Parathyroid adenoma (tissue), 2 donors: ENCODE results near the gene PEX26.

Experiments used
- H2AFZ ChIP-seq: fragments of 300-600 bp; sonication (generic); one replicate; pipeline ENCODE4 v1.7.0; 2017; ENCODE audit warnings: antibody characterized with exemption, mild to moderate bottlenecking
- H3K27ac ChIP-seq: fragments of 300-600 bp; sonication (generic); one replicate; pipeline ENCODE4 v1.7.0; 2017
- H3K27me3 ChIP-seq: fragments of 300-600 bp; sonication (generic); one replicate; pipeline ENCODE4 v1.7.0; 2017; ENCODE audit warnings: low read length; ENCODE audit not compliant: control insufficient read depth, insufficient read depth
- H3K36me3 ChIP-seq: fragments of 300-600 bp; sonication (generic); one replicate; pipeline ENCODE4 v1.7.0; 2017; ENCODE audit warnings: low read length; ENCODE audit not compliant: control insufficient read depth, insufficient read depth
- H3K4me1 ChIP-seq: fragments of 300-600 bp; sonication (generic); one replicate; pipeline ENCODE4 v1.7.0; 2017; ENCODE audit warnings: control low read depth
- H3K4me2 ChIP-seq: fragments of 300-600 bp; sonication (generic); one replicate; pipeline ENCODE4 v1.7.0; 2017; ENCODE audit warnings: low read length
- H3K4me3 ChIP-seq: fragments of 300-600 bp; sonication (generic); one replicate; pipeline ENCODE4 v1.7.0; 2017; ENCODE audit warnings: low read depth, low read length
- H3K79me2 ChIP-seq: fragments of 300-600 bp; sonication (generic); one replicate; pipeline ENCODE4 v1.7.0; 2017; ENCODE audit warnings: control low read depth
- H3K9ac ChIP-seq: fragments of 300-600 bp; sonication (generic); one replicate; pipeline ENCODE4 v1.7.0; 2017; ENCODE audit warnings: mild to moderate bottlenecking
- H3K9me3 ChIP-seq: fragments of 300-600 bp; sonication (generic); one replicate; pipeline ENCODE4 v1.7.0; 2017; ENCODE audit warnings: low read length; ENCODE audit not compliant: control insufficient read depth
- TF ChIP-seq, protein P1 (sequence below): fragments of 300-600 bp; sonication (generic); IDR thresholded peaks from one replicate; pipeline ENCODE4 v1.7.0; 2017; ENCODE audit warnings: antibody characterized with exemption, mild to moderate bottlenecking
- donor health status: primary hyperparathyroidism.

Gene PEX26

DNA sequence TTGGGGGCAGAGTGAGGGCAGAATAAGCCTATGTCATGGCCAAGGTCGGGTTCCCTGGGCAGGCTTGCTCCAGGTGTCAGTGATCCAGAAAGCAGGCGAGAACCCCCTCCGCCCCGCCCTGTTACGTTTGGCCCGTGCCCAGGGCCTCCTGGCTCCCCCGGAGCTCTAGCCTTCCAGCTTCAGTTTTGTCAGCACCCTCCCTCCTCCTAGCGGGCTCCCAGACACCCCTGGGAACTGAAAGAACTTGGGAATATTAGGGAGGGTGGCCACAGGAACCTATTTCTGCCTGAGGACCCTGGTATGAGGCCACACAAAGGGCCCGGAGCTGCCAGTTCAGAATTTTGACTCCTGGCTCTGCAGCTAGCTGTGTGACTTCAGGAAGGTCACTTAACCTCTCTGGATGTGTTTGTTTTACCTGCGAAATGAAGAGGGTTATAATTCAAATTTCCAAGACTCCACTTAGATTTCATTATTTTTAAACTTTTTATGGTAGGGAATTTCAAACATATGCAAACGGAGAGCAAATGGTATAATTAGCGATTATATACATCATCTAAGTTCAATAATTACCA, 34.1 kb downstream of the PEX26 start:
- Histone ChIP-seq H3K4me3 (no peak overlapping the region), H2AFZ (no peak overlapping the region), H3K79me2 (no peaks in the 10 kb centered on the region), H3K4me2 (no peak overlapping the region), H3K27ac (no peak overlapping the region), H3K36me3 (no peaks in the 10 kb centered on the region), H3K27me3 (no peaks in the 10 kb centered on the region), H3K9me3 (no peaks in the 10 kb centered on the region), H3K9ac (no peak overlapping the region), H3K4me1 (no peaks in the 10 kb centered on the region)
- TF ChIP-seq, protein P1, sequence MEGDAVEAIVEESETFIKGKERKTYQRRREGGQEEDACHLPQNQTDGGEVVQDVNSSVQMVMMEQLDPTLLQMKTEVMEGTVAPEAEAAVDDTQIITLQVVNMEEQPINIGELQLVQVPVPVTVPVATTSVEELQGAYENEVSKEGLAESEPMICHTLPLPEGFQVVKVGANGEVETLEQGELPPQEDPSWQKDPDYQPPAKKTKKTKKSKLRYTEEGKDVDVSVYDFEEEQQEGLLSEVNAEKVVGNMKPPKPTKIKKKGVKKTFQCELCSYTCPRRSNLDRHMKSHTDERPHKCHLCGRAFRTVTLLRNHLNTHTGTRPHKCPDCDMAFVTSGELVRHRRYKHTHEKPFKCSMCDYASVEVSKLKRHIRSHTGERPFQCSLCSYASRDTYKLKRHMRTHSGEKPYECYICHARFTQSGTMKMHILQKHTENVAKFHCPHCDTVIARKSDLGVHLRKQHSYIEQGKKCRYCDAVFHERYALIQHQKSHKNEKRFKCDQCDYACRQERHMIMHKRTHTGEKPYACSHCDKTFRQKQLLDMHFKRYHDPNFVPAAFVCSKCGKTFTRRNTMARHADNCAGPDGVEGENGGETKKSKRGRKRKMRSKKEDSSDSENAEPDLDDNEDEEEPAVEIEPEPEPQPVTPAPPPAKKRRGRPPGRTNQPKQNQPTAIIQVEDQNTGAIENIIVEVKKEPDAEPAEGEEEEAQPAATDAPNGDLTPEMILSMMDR: no peak

DNA sequence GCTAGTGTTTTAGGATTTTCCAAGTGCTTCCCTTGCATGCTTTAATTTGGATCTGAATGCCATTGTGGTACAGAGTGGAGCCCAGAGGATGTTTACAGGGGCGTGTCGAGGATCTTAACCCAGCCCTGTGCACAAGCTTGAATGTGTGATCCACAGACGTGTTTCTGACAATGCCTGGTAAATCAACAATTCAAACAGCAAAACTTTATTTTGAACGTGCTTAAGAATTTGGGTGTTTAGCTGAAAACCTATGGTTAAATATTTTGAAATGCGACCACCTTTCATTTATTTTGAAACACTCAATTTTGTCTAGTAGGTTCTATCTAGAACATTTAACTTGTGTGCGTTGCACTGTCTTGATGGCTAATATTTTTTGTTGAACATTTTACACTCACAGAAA, 34.6 kb downstream of the PEX26 start:
- no peak overlapping the region for H3K4me3 ChIP-seq
- H3K27ac ChIP-seq: no peak overlapping the region
- no peak overlapping the region for H3K9ac ChIP-seq
- no peaks in the 10 kb centered on the region for H3K9me3 ChIP-seq
- TF ChIP-seq, protein P1: no peak
- H3K4me1 ChIP-seq: no peaks in the 10 kb centered on the region
- no peaks in the 10 kb centered on the region for H3K27me3 ChIP-seq
- no peaks in the 10 kb centered on the region for H3K36me3 ChIP-seq
- H3K4me2 ChIP-seq: no peak overlapping the region
- H3K79me2 ChIP-seq: no peaks in the 10 kb centered on the region
- no peak overlapping the region for H2AFZ ChIP-seq

DNA sequence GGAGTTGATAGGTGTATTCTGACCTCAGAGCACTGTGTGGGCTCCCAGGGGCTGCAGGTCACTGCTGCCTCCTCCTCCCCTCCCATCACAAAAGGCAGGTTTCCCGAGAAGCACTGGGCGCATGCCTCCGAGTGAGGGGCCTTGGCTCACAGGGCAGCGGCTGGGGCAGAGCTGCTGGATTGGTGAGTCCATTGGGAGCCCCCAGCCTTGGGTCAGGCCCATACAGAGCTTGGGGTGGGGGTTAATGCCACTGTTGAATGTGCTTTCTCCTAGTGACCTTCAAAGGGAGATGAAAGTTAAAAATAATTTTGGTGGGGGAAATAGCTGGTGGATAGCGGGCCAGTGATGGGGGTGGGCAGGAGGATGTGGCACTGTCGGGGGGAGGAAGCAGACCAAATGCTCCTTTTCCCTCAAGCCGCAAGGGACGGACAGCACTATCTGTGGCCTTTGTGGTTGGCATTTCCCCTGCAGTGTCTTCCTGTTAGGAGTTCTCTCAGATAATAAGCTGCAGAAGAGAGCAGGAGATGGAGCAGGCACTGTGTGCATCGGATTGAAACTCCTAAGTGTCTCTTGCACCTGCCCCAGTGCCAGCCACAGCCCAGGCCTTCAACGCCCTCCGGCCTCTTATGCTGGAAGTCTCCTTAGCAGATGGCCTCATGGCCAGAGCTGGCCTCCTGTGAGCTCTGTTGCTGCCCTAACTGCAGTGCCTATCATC, 36.0 kb downstream of the PEX26 start:
- Histone ChIP-seq H2AFZ (no peak overlapping the region), H3K9me3 (no peaks in the 10 kb centered on the region), H3K4me3 (no peak overlapping the region), H3K27me3 (no peaks in the 10 kb centered on the region), H3K4me1 (no peaks in the 10 kb centered on the region), H3K4me2 (no peak overlapping the region), H3K36me3 (no peaks in the 10 kb centered on the region), H3K9ac (no peak overlapping the region), H3K27ac (no peak overlapping the region), H3K79me2 (no peaks in the 10 kb centered on the region)
- TF ChIP-seq, protein P1: no peak

DNA sequence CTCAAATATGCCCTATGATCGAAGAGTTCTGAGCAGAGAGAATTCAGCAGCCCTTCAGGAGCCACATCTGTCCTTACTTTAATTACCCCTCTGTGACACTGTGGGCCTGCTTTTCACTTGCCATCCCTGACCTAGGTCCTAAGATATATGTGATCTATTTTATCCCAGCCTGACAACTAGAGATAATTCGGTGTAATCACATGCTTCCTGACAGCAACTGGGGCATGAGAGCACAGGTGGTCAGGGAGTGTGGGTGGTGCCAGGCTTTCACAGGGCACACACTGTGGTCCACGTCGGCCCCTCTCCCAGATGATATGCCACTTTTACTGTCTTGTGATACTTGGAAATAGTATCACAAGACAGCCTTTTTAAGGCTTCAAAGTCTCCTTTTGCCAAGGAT, 36.7 kb downstream of the PEX26 start:
- no peaks in the 10 kb centered on the region for H3K79me2 ChIP-seq
- H3K27ac ChIP-seq: no peak overlapping the region
- no peak overlapping the region for H3K9ac ChIP-seq
- H2AFZ ChIP-seq: no peak overlapping the region
- H3K27me3 ChIP-seq: no peaks in the 10 kb centered on the region
- no peaks in the 10 kb centered on the region for H3K9me3 ChIP-seq
- no peaks in the 10 kb centered on the region for H3K4me1 ChIP-seq
- H3K4me3 ChIP-seq: no peak overlapping the region
- H3K36me3 ChIP-seq: no peaks in the 10 kb centered on the region
- TF ChIP-seq, protein P1: no peak
- no peak overlapping the region for H3K4me2 ChIP-seq
